RWPE2 (cell line): ENCODE results near the gene OSBPL3.

Experiments
- ATAC-seq: fragments of 200-7000 bp; cut with Tn5 transposase; 3 replicates; pipeline ENCODE4 v1.9.1; 2021; ENCODE audit warnings: low read depth
- DNase-seq: peaks from one replicate; pipeline ENCODE4 v3.0.0-alpha.2; 2020; ENCODE audit warnings: low spot score
- H3K27ac ChIP-seq: fragments of 450-650 bp; 2 replicates; pipeline ENCODE4 v1.5.1; 2017; ENCODE audit warnings: mild to moderate bottlenecking; ENCODE audit not compliant: poor library complexity, severe bottlenecking
- H3K27me3 ChIP-seq: fragments of 250-450 bp; sonication (Bioruptor Pico); 2 replicates; pipeline ENCODE4 v1.5.1; 2021; ENCODE audit warnings: mild to moderate bottlenecking, moderate library complexity; ENCODE audit not compliant: insufficient read depth, poor library complexity, severe bottlenecking
- H3K36me3 ChIP-seq: fragments of 250-450 bp; sonication (Bioruptor Pico); 2 replicates; pipeline ENCODE4 v1.5.1; 2020; ENCODE audit warnings: low read depth, mild to moderate bottlenecking, moderate library complexity
- H3K4me1 ChIP-seq: fragments of 250-450 bp; sonication (Bioruptor Pico); 2 replicates; pipeline ENCODE4 v1.5.1; 2021; ENCODE audit warnings: mild to moderate bottlenecking, moderate library complexity; ENCODE audit not compliant: insufficient read depth, poor library complexity, severe bottlenecking
- H3K4me3 ChIP-seq: fragments of 250-450 bp; sonication (Bioruptor Pico); 2 replicates; pipeline ENCODE4 v1.5.1; 2021; ENCODE audit warnings: mild to moderate bottlenecking, moderate library complexity; ENCODE audit not compliant: severe bottlenecking
- H3K9me3 ChIP-seq: fragments of 250-450 bp; sonication (Bioruptor Pico); 2 replicates; pipeline ENCODE4 v1.5.1; 2021; ENCODE audit warnings: mild to moderate bottlenecking, moderate library complexity; ENCODE audit not compliant: severe bottlenecking
- CTCF ChIP-seq: fragments of 450-650 bp; IDR thresholded peaks from one replicate; pipeline ENCODE4 v1.5.1; 2017; ENCODE audit warnings: mild to moderate bottlenecking, moderate library complexity; ENCODE audit not compliant: poor library complexity, severe bottlenecking

OSBPL3 gene

GRCh38 chr7:24756545-24757352 lies 223.2 kb downstream of the OSBPL3 start:
- Histone ChIP-seq H3K36me3 (peaks cover 13% of the 10 kb centered on the region; the same call in 1 of the 2 replicates), H3K9me3 (no peaks in the 10 kb centered on the region), H3K27me3 (no peaks in the 10 kb centered on the region), H3K4me3 (peak overlapping the region; percentile 90), H3K4me1 (peaks cover 40% of the 10 kb centered on the region), H3K27ac (peak overlapping the region; percentile 97)
- DNase-seq, result peak; percentile 72
- no peak for TF ChIP-seq CTCF
- peak; percentile 44 for ATAC-seq

GRCh38 chr7:24755541-24756407 lies 224.2 kb downstream of the OSBPL3 start:
- TF ChIP-seq CTCF, result no peak
- Histone ChIP-seq H3K9me3 (no peaks in the 10 kb centered on the region), H3K36me3 (peaks cover 15% of the 10 kb centered on the region; the same call in 1 of the 2 replicates), H3K27ac (peak overlapping the region; percentile 97), H3K4me3 (peak overlapping the region; percentile 90), H3K27me3 (no peaks in the 10 kb centered on the region), H3K4me1 (peaks cover 40% of the 10 kb centered on the region)
- ATAC-seq (peak; percentile 57), DNase-seq (no peak)

- no peak for TF ChIP-seq CTCF
- Histone ChIP-seq H3K4me3 (no peak overlapping the region), H3K4me1 (peaks cover 40% of the 10 kb centered on the region), H3K9me3 (no peaks in the 10 kb centered on the region), H3K27me3 (no peaks in the 10 kb centered on the region), H3K36me3 (peaks cover 17% of the 10 kb centered on the region; the same call in 1 of the 2 replicates), H3K27ac (peak overlapping the region; percentile 97)
- ATAC-seq, result no peak
- DNase-seq, result no peak
Measured at GRCh38 chr7:24754906-24755506, 225.0 kb downstream of the OSBPL3 start.

- H3K36me3 ChIP-seq, result peaks cover 40% of the 10 kb centered on the region
- DNase-seq, result no peak
- ATAC-seq, result no peak
- no peak overlapping the region for H3K4me3 ChIP-seq
- H3K27ac ChIP-seq, result no peak overlapping the region
- no peaks in the 10 kb centered on the region for H3K9me3 ChIP-seq
- peaks cover 40% of the 10 kb centered on the region for H3K4me1 ChIP-seq
- no peak for TF ChIP-seq CTCF
- no peaks in the 10 kb centered on the region for H3K27me3 ChIP-seq
Measured at GRCh38 chr7:24752073-24752800, 227.7 kb downstream of the OSBPL3 start.
